ENCODE measurements around the gene TANGO6.
A peak's percentile ranks its signal among the peaks of the same experiment; 100 is the strongest.

Gene TANGO6

DNA sequence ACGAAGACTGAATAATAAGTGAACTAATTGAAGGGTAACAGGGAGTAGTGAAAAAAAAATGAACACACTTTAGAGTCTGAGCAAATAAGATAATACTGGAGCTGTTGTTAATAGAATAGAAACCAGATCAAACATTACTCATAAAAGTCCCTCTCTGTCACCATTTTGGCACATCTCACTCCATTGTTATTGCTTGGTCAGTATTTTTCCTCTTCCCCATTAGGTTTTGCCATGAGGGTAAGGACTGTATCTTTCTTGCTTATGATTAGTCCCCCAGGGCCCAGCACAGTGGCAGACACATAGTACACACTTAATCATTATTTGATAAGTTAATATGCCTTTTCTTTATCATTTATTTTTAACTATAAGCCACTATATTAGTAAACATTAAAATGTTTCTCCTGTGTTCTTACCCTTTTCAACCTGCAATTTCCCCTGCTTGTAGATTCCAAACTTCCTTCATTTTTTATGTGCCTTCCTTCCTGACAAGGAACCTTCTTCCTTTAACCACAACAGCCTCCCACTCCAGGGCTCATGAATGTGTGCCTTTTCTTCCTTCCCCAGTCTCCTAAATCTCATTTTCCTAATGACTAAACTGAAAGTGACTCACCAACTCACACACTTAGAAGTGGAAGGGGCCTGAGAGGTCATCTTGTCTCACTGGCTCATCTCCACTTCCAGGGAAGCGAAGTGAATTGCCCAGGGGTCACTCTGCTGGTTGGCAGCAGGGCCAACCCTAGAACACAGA, 173.9 kb downstream of the TANGO6 start:
- no peak for TF ChIP-seq JUND (IDR thresholded peaks at IDR 0.05; ENCODE audit: low read depth)
- in situ Hi-C loops (cut with HindIII; ENCODE audit: low pct_unique_long_range_greater_than_20kb, low sequenced_read_pairs) = no loop called here
- DNase-seq (ENCODE audit: low read depth in 1 of 2, low spot score in 1 of 2) = no peak

GRCh38 chr16:69019811-69020210, 176.5 kb downstream of the TANGO6 start:
- in situ Hi-C loops (cut with HindIII; ENCODE audit: low pct_unique_long_range_greater_than_20kb, low sequenced_read_pairs) = no loop called here
- no peak for TF ChIP-seq JUND (IDR thresholded peaks at IDR 0.05; ENCODE audit: low read depth)
- no peak for DNase-seq (ENCODE audit: low read depth in 1 of 2, low spot score in 1 of 2)

DNA sequence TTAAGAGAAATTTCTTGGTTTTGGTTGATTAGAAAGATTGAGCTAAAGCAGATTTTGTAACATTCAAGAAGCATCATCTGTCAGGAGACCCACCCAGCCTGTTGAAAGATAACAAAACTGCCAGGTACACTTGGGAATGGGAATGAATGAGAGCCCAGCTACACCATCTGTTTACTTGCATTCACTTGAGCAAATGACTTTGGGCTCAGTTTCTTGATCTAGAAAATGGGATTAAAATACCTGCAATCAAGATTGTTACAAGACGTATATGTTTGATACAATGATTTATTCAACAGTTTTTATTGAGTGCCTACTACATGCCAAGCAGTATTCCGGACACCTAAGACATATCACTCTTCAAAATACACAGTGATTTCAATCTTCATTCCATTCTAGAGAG, 185.8 kb downstream of the TANGO6 start:
- DNase-seq (ENCODE audit: low read depth in 1 of 2, low spot score in 1 of 2) = no peak
- in situ Hi-C loops (cut with HindIII; ENCODE audit: low pct_unique_long_range_greater_than_20kb, low sequenced_read_pairs) = no loop called here
- TF ChIP-seq JUND (IDR thresholded peaks at IDR 0.05; ENCODE audit: low read depth) = no peak

DNA sequence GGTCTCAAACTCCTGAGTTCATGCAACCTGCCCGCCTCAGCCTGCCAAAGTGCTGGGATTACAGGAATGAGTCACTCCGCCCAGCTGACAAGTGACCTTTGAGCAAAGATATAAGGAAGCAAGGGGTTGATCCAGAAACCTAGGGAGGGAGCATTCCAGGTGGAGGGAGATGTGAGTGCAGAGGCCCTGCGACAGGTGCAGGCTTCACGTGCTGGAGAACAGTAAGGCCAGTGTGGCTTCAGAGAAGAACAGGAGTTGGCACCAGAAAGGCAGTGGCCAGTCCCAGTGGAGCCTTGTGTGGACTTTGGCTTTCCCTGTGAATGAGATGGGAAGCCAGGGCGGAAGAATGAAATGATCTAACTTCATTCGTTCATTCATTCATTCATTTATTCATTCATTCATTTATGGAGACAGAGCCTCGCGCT, 188.6 kb downstream of the TANGO6 start:
- TF ChIP-seq JUND (IDR thresholded peaks at IDR 0.05; ENCODE audit: low read depth) = no peak
- in situ Hi-C loops (cut with HindIII; ENCODE audit: low pct_unique_long_range_greater_than_20kb, low sequenced_read_pairs) = no loop called here
- DNase-seq (ENCODE audit: low read depth in 1 of 2, low spot score in 1 of 2) = no peak

GRCh38 chr16:69033151-69033949, 190.0 kb downstream of the TANGO6 start:
- no peak for DNase-seq (ENCODE audit: low read depth in 1 of 2, low spot score in 1 of 2)
- no peak for TF ChIP-seq JUND (IDR thresholded peaks at IDR 0.05; ENCODE audit: low read depth)
- in situ Hi-C loops (cut with HindIII; ENCODE audit: low pct_unique_long_range_greater_than_20kb, low sequenced_read_pairs) = no loop called here

- DNase-seq (ENCODE audit: low read depth in 1 of 2, low spot score in 1 of 2) = no peak
These were observed 192.0 kb downstream of the TANGO6 start for GRCh38 chr16:69035375-69035774.

GRCh38 chr16:69036399-69037091, 193.2 kb downstream of the TANGO6 start:
- in situ Hi-C loops (cut with HindIII; ENCODE audit: low pct_unique_long_range_greater_than_20kb, low sequenced_read_pairs) = no loop called here
- no peak for DNase-seq (ENCODE audit: low read depth in 1 of 2, low spot score in 1 of 2)
- TF ChIP-seq JUND (IDR thresholded peaks at IDR 0.05; ENCODE audit: low read depth) = no peak

More at GRCh38 chr16:69035375-69035774, 192.0 kb downstream of the TANGO6 start:
- in situ Hi-C loops (cut with HindIII; ENCODE audit: low pct_unique_long_range_greater_than_20kb, low sequenced_read_pairs) = no loop called here
- no peak for TF ChIP-seq JUND (IDR thresholded peaks at IDR 0.05; ENCODE audit: low read depth)

GRCh38 chr16:69037373-69038160, 194.2 kb downstream of the TANGO6 start:
- in situ Hi-C loops (cut with HindIII; ENCODE audit: low pct_unique_long_range_greater_than_20kb, low sequenced_read_pairs) = no loop called here
- DNase-seq (ENCODE audit: low read depth in 1 of 2, low spot score in 1 of 2) = peak; percentile 39 to 45
- no peak for TF ChIP-seq JUND (IDR thresholded peaks at IDR 0.05; ENCODE audit: low read depth)

DNA sequence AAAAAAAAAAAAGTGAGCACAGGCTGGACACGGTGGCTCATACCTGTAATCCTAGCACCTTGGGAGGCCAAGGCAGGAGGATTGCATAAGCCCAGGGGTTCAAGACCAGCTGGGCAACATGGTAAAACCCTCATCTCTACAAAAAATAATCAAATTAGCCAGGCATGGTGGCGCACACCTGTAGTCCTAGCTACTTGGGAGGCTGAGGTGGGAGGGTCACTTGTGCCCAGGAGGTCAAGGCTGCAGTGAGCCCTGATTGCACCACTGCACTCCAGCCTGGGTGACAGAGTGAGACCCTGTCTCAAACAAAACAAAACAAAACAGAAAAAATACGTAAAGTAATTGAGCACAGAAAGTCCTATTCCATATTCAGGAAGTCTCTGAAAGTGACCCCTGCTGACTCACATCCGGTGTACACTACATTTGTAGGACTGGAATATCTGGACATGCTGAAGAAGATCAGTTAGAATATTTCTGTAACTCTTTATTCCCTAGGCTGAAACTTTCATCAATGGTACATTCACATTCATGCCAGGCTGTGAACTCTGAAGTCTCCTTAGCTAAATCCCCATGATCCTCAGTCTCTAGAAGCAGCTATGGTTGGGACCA, 196.1 kb downstream of the TANGO6 start:
- no peak for TF ChIP-seq JUND (IDR thresholded peaks at IDR 0.05; ENCODE audit: low read depth)
- in situ Hi-C loops (cut with HindIII; ENCODE audit: low pct_unique_long_range_greater_than_20kb, low sequenced_read_pairs) = no loop called here
- DNase-seq (ENCODE audit: low read depth in 1 of 2, low spot score in 1 of 2) = no peak

- in situ Hi-C loops (cut with HindIII; ENCODE audit: low pct_unique_long_range_greater_than_20kb, low sequenced_read_pairs) = no loop called here
- no peak for DNase-seq (ENCODE audit: low read depth in 1 of 2, low spot score in 1 of 2)
- TF ChIP-seq JUND (IDR thresholded peaks at IDR 0.05; ENCODE audit: low read depth) = no peak
These were observed 197.0 kb downstream of the TANGO6 start for GRCh38 chr16:69040144-69040909.

Measured in T47D (cell line).